Renal cortex interstitium (tissue), 11 donors: ENCODE results near the gene PIP5K1A. TPM values are rescaled to one million over a fixed set of nuclear protein-coding genes. Genes with fewer than 3 reads are reported as not detected.

Source experiments
- DNase-seq, 11 donors: peaks; one replicate each; pipeline ENCODE4 v3.0.0-alpha.2; 2013; ENCODE audit warnings: low read depth in 9 of 11, low spot score in 4 of 11; ENCODE audit errors: extremely low read depth in 1 of 11
- polyA plus RNA-seq, 3 donors: library from polyadenylated mRNA; unstranded; fragments of 120-200 nt; gene quantifications; one replicate each; pipeline ENCODE4 v1.2.1, GENCODE V29; 2013; ENCODE audit not compliant: insufficient read length in 3 of 3

Gene PIP5K1A
- polyA plus RNA-seq, 3 donors, result 61.9 to 79.7 (median 73.5) TPM

- DNase-seq, result peak; percentile 90 to 98 (median 95)
Measured at GRCh38 chr1:151281225-151281968, 83.0 kb downstream of the PIP5K1A start.

GRCh38 chr1:151281969-151282882, 83.9 kb downstream of the PIP5K1A start, which contains the start of gene ZNF687:
Gene ZNF687 (plus strand): TSS chr1:151282299. CDS start chr1:151286292, 3,993 bp downstream.
- DNase-seq, result peak; percentile 99 to 100 (median 100)

GRCh38 chr1:151282883-151283725, 84.8 kb downstream of the PIP5K1A start:
- peak in 4 of 11 donors; percentile 6 to 17 (median 15) for DNase-seq

GRCh38 chr1:151284013-151284577, 85.7 kb downstream of the PIP5K1A start:
- no peak for DNase-seq

- no peak for DNase-seq
Measured at GRCh38 chr1:151286619-151287340, 88.4 kb downstream of the PIP5K1A start.

GRCh38 chr1:151287341-151287699, 89.0 kb downstream of the PIP5K1A start:
- no peak for DNase-seq

- no peak for DNase-seq
Measured at GRCh38 chr1:151287767-151288500, 89.6 kb downstream of the PIP5K1A start.

- no peak for DNase-seq
Measured at GRCh38 chr1:151288502-151288901, 90.2 kb downstream of the PIP5K1A start.

- no peak for DNase-seq
Measured at GRCh38 chr1:151289080-151289935, 91.0 kb downstream of the PIP5K1A start.

- no peak for DNase-seq
Measured at GRCh38 chr1:151289991-151290708, 91.8 kb downstream of the PIP5K1A start.

GRCh38 chr1:151290709-151291303, 92.5 kb downstream of the PIP5K1A start:
- no peak for DNase-seq

- DNase-seq, result no peak
Measured at GRCh38 chr1:151292207-151293030, 94.1 kb downstream of the PIP5K1A start.

- DNase-seq, result no peak
Measured at GRCh38 chr1:151293093-151293492, 94.7 kb downstream of the PIP5K1A start.

- no peak for DNase-seq
Measured at GRCh38 chr1:151294742-151295462, 96.5 kb downstream of the PIP5K1A start.
